Pancreas (tissue), 10 donors: ENCODE data around the gene OR6N2. TPM values are rescaled to one million over a fixed set of nuclear protein-coding genes. Genes with fewer than 3 reads are reported as not detected.

Experiments used
- ATAC-seq, 4 donors: fragments of 200-7000 bp; cut with Tn5 transposase; one replicate each; pipeline versions ENCODE4 v1.8.0 to v1.9.1; 2020; ENCODE audit warnings: mild to moderate bottlenecking in 4 of 4, moderate library complexity in 4 of 4
- DNase-seq, 6 donors: peaks; one replicate each; pipeline ENCODE4 v3.0.0-alpha.2; 2020
- FAIRE-seq: peaks from 2 replicates; lab custom pipeline; 2012; peaks lifted over from hg19 to GRCh38; lab: Jason Lieb, UNC
- H3K27ac ChIP-seq, 4 donors: fragments of 200-600 bp; sonication (generic); 1 replicate in 3 of 4; 2 replicates in 1 of 4; pipeline versions ENCODE4 v1.5.0 to v1.8.0; 2020
- H3K27me3 ChIP-seq, 4 donors: fragments of 200-600 bp; one replicate each; pipeline ENCODE4 v1.8.0; 2021
- H3K36me3 ChIP-seq, 3 donors: fragments of 200-600 bp; sonication (generic) in 1 of 3; one replicate each; pipeline versions ENCODE4 v1.5.0 to v1.8.0; 2020 to 2021
- H3K4me1 ChIP-seq, 3 donors: fragments of 200-600 bp; one replicate each; pipeline ENCODE4 v1.8.0; 2021
- H3K4me3 ChIP-seq, 4 donors: fragments of 200-600 bp; sonication (generic) in 2 of 4; one replicate each; pipeline versions ENCODE4 v1.5.0 to v1.8.0; 2020 to 2021
- H3K9me3 ChIP-seq, 4 donors: fragments of 200-600 bp; one replicate each; pipeline ENCODE4 v1.8.0; 2021
- CTCF ChIP-seq, 4 donors: fragments of 200-600 bp; sonication (generic) in 3 of 4; IDR thresholded peaks; one replicate each; pipeline versions ENCODE4 v1.5.0 to v1.8.0; 2021; ENCODE audit warnings: antibody characterized with exemption in 4 of 4
- WGBS, 2 donors: extraction: QIAGEN DNeasy Blood & Tissue Kit; methylation state at CpG; one replicate each; pipeline ENCODE4 v1.1.7; 2013; 5-methylcytosine and 5-hydroxymethylcytosine counted together
- intact Hi-C, 3 donors: fragments of 100-400 bp; cut with DNase I; formaldehyde crosslinking; loops; one replicate each; pipeline versions ENCODE4 v1.11.1 to v1.14.2; 2022
- polyA plus RNA-seq, 2 donors: library from polyadenylated mRNA; stranded (reverse); fragments of 200-250 nt; gene quantifications; one replicate each; pipeline ENCODE4 v1.2.3, GENCODE V29; 2013
- total RNA-seq, 6 donors: library from RNA; stranded (reverse); fragmentation: NEBNext Ultra II Directional in 4 of 6; extraction: Animal tissue kit (Norgen Biotek cat#: 25700) in 4 of 6; gene quantifications; one replicate each; pipeline versions ENCODE4 v1.2.1 to v1.2.4, GENCODE V29; 2021 to 2023
- donor health status: healthy with polysubstance abuse.
- donor health status: DM: no; HTN: no; CAD: no; lungs with moderate emphysema.
- donor health status: DM: no; HTN: no; CAD: no.
- donor health status: control.
- donor health status: control.
- donor health status: Bipolar disorder and iron deficiency.
- donor health status: DM: yes; HTN: yes; CAD: no.
- donor health status: DM: no; HTN: no; CAD: no.
- donor health status: DM: no; HTN: no; CAD: no.
- donor health status: DM: yes; HTN: yes; CAD: no.

OR6N2 gene
- total and polyA plus RNA-seq, 8 donors = not detected

GRCh38 chr1:158724442-158724841, 56.6 kb downstream of the OR6N2 start:
- FAIRE-seq (no peak), DNase-seq (no peak), ATAC-seq (no peak)
- H3K27ac ChIP-seq = no peak overlapping the region
- peaks cover 0 to 9% (median 3%) of the 10 kb centered on the region in 4 donors for H3K27me3 ChIP-seq
- no peaks in the 10 kb centered on the region for H3K4me1 ChIP-seq
- H3K4me3 ChIP-seq = no peak overlapping the region
- no peaks in the 10 kb centered on the region for H3K9me3 ChIP-seq
- WGBS, 2 donors = 73 to 84% methylated on average over 5 of the region's 5 CpGs
- no peaks in the 10 kb centered on the region for H3K36me3 ChIP-seq
- no peak for TF ChIP-seq CTCF (IDR thresholded peaks at IDR 0.05)
- intact Hi-C loops = no loop called here

Other genes with a start within 250 kb of the OR6N2 start
- not detected for gene OR6Y1, start 226.8 kb downstream of the OR6N2 start, total RNA-seq
- gene OR6Y1, start 226.8 kb downstream of the OR6N2 start, polyA plus RNA-seq = not detected
- gene OR6P1, start 210.6 kb downstream of the OR6N2 start, total RNA-seq = not detected
- gene OR6P1, start 210.6 kb downstream of the OR6N2 start, polyA plus RNA-seq = not detected
- not detected for gene OR10X1, start 201.3 kb downstream of the OR6N2 start, total RNA-seq
- not detected for gene OR10X1, start 201.3 kb downstream of the OR6N2 start, polyA plus RNA-seq
- not detected for gene OR10Z1, start 175.9 kb downstream of the OR6N2 start, total RNA-seq
- not detected for gene OR10Z1, start 175.9 kb downstream of the OR6N2 start, polyA plus RNA-seq
- gene SPTA1, start 94.5 kb downstream of the OR6N2 start, total RNA-seq = under 1 TPM in 2 of 6 donors, not detected in 4; 0.03 to 0.13 TPM
- under 1 TPM in 1 of 2 donors, not detected in 1; 0.09 TPM for gene SPTA1, start 94.5 kb downstream of the OR6N2 start, polyA plus RNA-seq
- gene OR6K2, start 80.6 kb downstream of the OR6N2 start, total RNA-seq = not detected
- not detected for gene OR6K2, start 80.6 kb downstream of the OR6N2 start, polyA plus RNA-seq
- gene OR6K3, start 60.5 kb downstream of the OR6N2 start, total RNA-seq = not detected
- not detected for gene OR6K3, start 60.5 kb downstream of the OR6N2 start, polyA plus RNA-seq
- gene OR6K6, start 26.5 kb downstream of the OR6N2 start, total RNA-seq = not detected
- not detected for gene OR6K6, start 26.5 kb downstream of the OR6N2 start, polyA plus RNA-seq
- not detected for gene OR6N1, start 9.0 kb downstream of the OR6N2 start, total RNA-seq
- not detected for gene OR6N1, start 9.0 kb downstream of the OR6N2 start, polyA plus RNA-seq
- gene MNDA, start 50.1 kb upstream of the OR6N2 start, total RNA-seq = 1 to 10 TPM in 3 of 6 donors, under 1 TPM in 3; 0.14 to 7.0 (median 1.5) TPM
- gene MNDA, start 50.1 kb upstream of the OR6N2 start, polyA plus RNA-seq = 1 to 10 TPM in 1 of 2 donors, under 1 TPM in 1; 0.76 to 1.1 TPM
- gene PYHIN1, start 150.3 kb upstream of the OR6N2 start, total RNA-seq = under 1 TPM in 4 of 6 donors, not detected in 2; 0.18 to 0.47 (median 0.26) TPM
- under 1 TPM in 1 of 2 donors, not detected in 1; 0.12 TPM for gene PYHIN1, start 150.3 kb upstream of the OR6N2 start, polyA plus RNA-seq
- gene IFI16, start 228.7 kb upstream of the OR6N2 start, total RNA-seq = 10 to 100 TPM in 3 of 6 donors, 1 to 10 TPM in 3; 3.1 to 29.0 (median 8.3) TPM
- gene IFI16, start 228.7 kb upstream of the OR6N2 start, polyA plus RNA-seq = 10 to 100 TPM; 13.8 to 17.4 TPM